ENCODE data around the gene SND1.

The SND1 gene

DNA sequence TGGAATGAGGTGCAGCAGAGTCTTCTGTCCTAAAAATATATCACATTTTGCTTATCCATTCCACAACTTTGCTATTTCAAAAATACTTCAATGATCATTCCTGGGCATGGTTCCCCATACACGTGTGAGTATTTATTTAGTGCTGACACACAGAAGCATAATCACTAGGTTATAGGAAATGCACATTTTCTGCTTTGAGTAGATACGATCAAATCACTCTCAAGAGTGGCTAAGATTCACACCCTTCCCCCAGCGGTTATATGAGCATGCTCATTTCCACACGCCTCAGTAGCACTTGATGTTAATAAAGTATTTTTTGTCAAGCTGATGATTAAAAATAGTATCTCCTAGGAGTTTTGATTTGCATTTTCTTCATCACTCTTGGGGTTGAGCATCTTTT is 472.8 kb downstream of the SND1 start:
- Histone ChIP-seq H3K79me2 (ENCODE audit: insufficient read depth, low read length) (no peaks in the 10 kb centered on the region), H3K9me3 (ENCODE audit: low read length) (no peaks in the 10 kb centered on the region), H3K27ac (ENCODE audit: low read depth, low read length, poor library complexity, severe bottlenecking) (no peak overlapping the region), H3K9me2 (ENCODE audit: low read depth, low read length) (no peaks in the 10 kb centered on the region), H2AFZ (ENCODE audit: low read length) (no peak overlapping the region), H3F3A (ENCODE audit: insufficient read depth, low read length) (no peaks in the 10 kb centered on the region), H3K4me1 (ENCODE audit: insufficient read depth, low read length, severe bottlenecking) (peaks cover 18% of the 10 kb centered on the region), H3K4me2 (ENCODE audit: low read length) (no peak overlapping the region), H4K20me1 (ENCODE audit: insufficient read depth, low read length) (no peaks in the 10 kb centered on the region), H3K36me3 (ENCODE audit: insufficient read depth, low read length) (no peaks in the 10 kb centered on the region), H3K27me3 (ENCODE audit: insufficient read depth, low read length) (no peaks in the 10 kb centered on the region), H3K4me3 (ENCODE audit: low read depth, low read length, poor library complexity, severe bottlenecking) (no peak overlapping the region), H3K9ac (ENCODE audit: low read length) (no peak overlapping the region)
- TF ChIP-seq EZH2 (IDR thresholded peaks at IDR 0.05; ENCODE audit: borderline replicate concordance, low read length) (no peak), CTCF (IDR thresholded peaks at IDR 0.05; ENCODE audit: low read length) (no peak)

GRCh38 chr7:128125816-128126215 is 473.8 kb downstream of the SND1 start:
- no peaks in the 10 kb centered on the region for H3K9me3 ChIP-seq (ENCODE audit: low read length)
- no peak overlapping the region for H3K27ac ChIP-seq (ENCODE audit: low read depth, low read length, poor library complexity, severe bottlenecking)
- H3K9me2 ChIP-seq (ENCODE audit: low read depth, low read length), result no peaks in the 10 kb centered on the region
- H3K4me3 ChIP-seq (ENCODE audit: low read depth, low read length, poor library complexity, severe bottlenecking), result no peak overlapping the region
- H3K9ac ChIP-seq (ENCODE audit: low read length), result no peak overlapping the region
- H2AFZ ChIP-seq (ENCODE audit: low read length), result no peak overlapping the region
- no peak for TF ChIP-seq EZH2 (IDR thresholded peaks at IDR 0.05; ENCODE audit: borderline replicate concordance, low read length)
- no peak for TF ChIP-seq CTCF (IDR thresholded peaks at IDR 0.05; ENCODE audit: low read length)
- H3K36me3 ChIP-seq (ENCODE audit: insufficient read depth, low read length), result no peaks in the 10 kb centered on the region
- no peaks in the 10 kb centered on the region for H3F3A ChIP-seq (ENCODE audit: insufficient read depth, low read length)
- H3K27me3 ChIP-seq (ENCODE audit: insufficient read depth, low read length), result no peaks in the 10 kb centered on the region
- no peaks in the 10 kb centered on the region for H3K79me2 ChIP-seq (ENCODE audit: insufficient read depth, low read length)
- no peaks in the 10 kb centered on the region for H4K20me1 ChIP-seq (ENCODE audit: insufficient read depth, low read length)
- H3K4me1 ChIP-seq (ENCODE audit: insufficient read depth, low read length, severe bottlenecking), result peaks cover 23% of the 10 kb centered on the region
- H3K4me2 ChIP-seq (ENCODE audit: low read length), result no peak overlapping the region

DNA sequence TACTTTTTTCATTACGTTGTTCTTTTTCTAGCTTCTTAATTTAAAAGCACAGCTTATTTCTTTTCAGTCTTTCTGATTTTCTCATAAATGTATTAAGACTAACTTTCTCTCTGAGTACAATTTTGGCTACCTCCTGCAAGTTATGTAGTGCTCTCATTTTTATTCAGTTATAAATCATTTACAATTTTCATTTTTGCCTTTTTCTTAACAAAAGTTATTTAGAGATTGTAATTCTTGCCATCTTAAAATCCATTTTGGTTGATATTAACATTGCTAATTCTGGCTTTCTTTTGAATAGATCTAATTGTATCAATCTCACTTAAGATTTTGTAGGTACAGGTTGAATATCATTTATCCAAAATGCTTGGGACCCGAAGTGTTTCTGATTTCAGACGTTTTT is 476.4 kb downstream of the SND1 start:
- H3K27me3 ChIP-seq (ENCODE audit: insufficient read depth, low read length), result no peaks in the 10 kb centered on the region

DNA sequence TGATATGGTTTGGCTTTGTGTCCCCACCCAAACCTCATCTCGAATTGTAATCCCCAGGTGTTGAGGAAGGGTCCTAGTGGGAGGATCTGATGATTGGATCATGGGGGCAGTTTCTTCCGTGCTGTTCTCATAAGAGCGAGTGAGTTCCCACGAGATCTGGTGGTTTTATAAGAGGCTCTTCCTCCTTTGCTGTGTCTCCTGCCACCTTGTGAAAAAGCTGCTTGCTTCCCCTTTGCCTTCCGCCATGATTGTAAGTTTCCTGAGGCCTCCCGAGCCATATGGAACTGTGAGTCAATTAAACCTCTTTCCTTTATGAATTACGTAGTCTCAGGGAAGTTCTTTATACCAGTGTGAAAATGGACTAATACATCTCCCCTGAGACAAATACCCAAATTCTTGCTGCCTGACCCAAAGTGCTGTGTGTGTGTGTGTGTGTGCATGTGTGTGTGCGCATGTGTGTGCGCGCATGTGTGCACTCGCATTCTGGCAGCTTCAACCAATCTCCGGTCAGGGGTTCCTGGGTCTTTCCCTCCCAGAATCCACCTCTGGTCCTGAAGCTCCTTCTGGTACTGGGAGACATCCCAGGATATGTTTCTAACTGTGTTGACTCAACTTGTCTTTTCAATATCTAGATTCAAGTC is 477.4 kb downstream of the SND1 start:
- H3K27me3 ChIP-seq (ENCODE audit: insufficient read depth, low read length), result no peaks in the 10 kb centered on the region
- peak overlapping the region; percentile 55 for H3K4me3 ChIP-seq (ENCODE audit: low read depth, low read length, poor library complexity, severe bottlenecking)
- no peaks in the 10 kb centered on the region for H3K9me3 ChIP-seq (ENCODE audit: low read length)
- H3K9ac ChIP-seq (ENCODE audit: low read length), result peak overlapping the region; percentile 39
- H3K9me2 ChIP-seq (ENCODE audit: low read depth, low read length), result no peaks in the 10 kb centered on the region
- H3K36me3 ChIP-seq (ENCODE audit: insufficient read depth, low read length), result no peaks in the 10 kb centered on the region
- H3K27ac ChIP-seq (ENCODE audit: low read depth, low read length, poor library complexity, severe bottlenecking), result no peak overlapping the region
- H4K20me1 ChIP-seq (ENCODE audit: insufficient read depth, low read length), result no peaks in the 10 kb centered on the region
- no peak for TF ChIP-seq EZH2 (IDR thresholded peaks at IDR 0.05; ENCODE audit: borderline replicate concordance, low read length)
- 0 out of 2 replicates have a peak, but pooled peaks have one; percentile 8 for TF ChIP-seq CTCF (IDR thresholded peaks at IDR 0.05; ENCODE audit: low read length)
- peak overlapping the region; percentile 68 for H2AFZ ChIP-seq (ENCODE audit: low read length)
- no peaks in the 10 kb centered on the region for H3K79me2 ChIP-seq (ENCODE audit: insufficient read depth, low read length)
- peaks cover 15% of the 10 kb centered on the region for H3K4me1 ChIP-seq (ENCODE audit: insufficient read depth, low read length, severe bottlenecking)
- no peaks in the 10 kb centered on the region for H3F3A ChIP-seq (ENCODE audit: insufficient read depth, low read length)
- H3K4me2 ChIP-seq (ENCODE audit: low read length), result peak overlapping the region; percentile 62

More for the DNA sequence above, 476.4 kb downstream of the SND1 start:
- Histone ChIP-seq H3K9me2 (ENCODE audit: low read depth, low read length) (no peaks in the 10 kb centered on the region), H3K36me3 (ENCODE audit: insufficient read depth, low read length) (no peaks in the 10 kb centered on the region), H3K4me2 (ENCODE audit: low read length) (no peak overlapping the region), H3K9ac (ENCODE audit: low read length) (no peak overlapping the region), H3K27ac (ENCODE audit: low read depth, low read length, poor library complexity, severe bottlenecking) (no peak overlapping the region), H3K4me1 (ENCODE audit: insufficient read depth, low read length, severe bottlenecking) (peaks cover 15% of the 10 kb centered on the region), H4K20me1 (ENCODE audit: insufficient read depth, low read length) (no peaks in the 10 kb centered on the region), H3F3A (ENCODE audit: insufficient read depth, low read length) (no peaks in the 10 kb centered on the region), H3K79me2 (ENCODE audit: insufficient read depth, low read length) (no peaks in the 10 kb centered on the region), H3K9me3 (ENCODE audit: low read length) (no peaks in the 10 kb centered on the region), H2AFZ (ENCODE audit: low read length) (no peak overlapping the region), H3K4me3 (ENCODE audit: low read depth, low read length, poor library complexity, severe bottlenecking) (no peak overlapping the region)
- TF ChIP-seq EZH2 (IDR thresholded peaks at IDR 0.05; ENCODE audit: borderline replicate concordance, low read length), result no peak

Data from OCI-LY1 (cell line).